GM12872 (cell line): ENCODE measurements around the gene RB1.

Experiments
- TF ChIP-seq, protein P1 (sequence below): IDR thresholded peaks from 3 replicates; pipeline ENCODE4 v1.5.1; 2011; ENCODE audit warnings: low read depth, mild to moderate bottlenecking, low read length, moderate library complexity; ENCODE audit not compliant: insufficient read depth

RB1 gene

DNA sequence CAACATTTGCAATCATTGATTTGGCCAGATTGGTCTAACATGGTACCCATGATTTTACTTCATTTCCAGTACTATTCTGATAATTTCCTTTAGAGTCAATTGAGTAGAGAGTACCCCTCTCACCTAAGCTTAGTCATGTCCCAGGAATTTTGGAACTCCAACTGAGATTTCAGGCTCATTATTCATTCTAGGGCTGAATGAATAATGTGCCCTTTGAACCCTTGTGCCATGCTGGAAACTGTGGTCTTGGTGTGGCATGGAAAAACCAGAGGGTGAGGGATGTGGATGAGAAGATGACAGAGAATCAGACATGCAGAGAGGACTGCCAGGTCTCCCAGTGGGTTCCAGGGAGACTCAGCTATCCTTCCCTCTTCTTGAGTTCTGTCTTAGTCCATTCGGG, 40.4 kb upstream of the RB1 start:
- TF ChIP-seq, protein P1, sequence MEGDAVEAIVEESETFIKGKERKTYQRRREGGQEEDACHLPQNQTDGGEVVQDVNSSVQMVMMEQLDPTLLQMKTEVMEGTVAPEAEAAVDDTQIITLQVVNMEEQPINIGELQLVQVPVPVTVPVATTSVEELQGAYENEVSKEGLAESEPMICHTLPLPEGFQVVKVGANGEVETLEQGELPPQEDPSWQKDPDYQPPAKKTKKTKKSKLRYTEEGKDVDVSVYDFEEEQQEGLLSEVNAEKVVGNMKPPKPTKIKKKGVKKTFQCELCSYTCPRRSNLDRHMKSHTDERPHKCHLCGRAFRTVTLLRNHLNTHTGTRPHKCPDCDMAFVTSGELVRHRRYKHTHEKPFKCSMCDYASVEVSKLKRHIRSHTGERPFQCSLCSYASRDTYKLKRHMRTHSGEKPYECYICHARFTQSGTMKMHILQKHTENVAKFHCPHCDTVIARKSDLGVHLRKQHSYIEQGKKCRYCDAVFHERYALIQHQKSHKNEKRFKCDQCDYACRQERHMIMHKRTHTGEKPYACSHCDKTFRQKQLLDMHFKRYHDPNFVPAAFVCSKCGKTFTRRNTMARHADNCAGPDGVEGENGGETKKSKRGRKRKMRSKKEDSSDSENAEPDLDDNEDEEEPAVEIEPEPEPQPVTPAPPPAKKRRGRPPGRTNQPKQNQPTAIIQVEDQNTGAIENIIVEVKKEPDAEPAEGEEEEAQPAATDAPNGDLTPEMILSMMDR: no peak

DNA sequence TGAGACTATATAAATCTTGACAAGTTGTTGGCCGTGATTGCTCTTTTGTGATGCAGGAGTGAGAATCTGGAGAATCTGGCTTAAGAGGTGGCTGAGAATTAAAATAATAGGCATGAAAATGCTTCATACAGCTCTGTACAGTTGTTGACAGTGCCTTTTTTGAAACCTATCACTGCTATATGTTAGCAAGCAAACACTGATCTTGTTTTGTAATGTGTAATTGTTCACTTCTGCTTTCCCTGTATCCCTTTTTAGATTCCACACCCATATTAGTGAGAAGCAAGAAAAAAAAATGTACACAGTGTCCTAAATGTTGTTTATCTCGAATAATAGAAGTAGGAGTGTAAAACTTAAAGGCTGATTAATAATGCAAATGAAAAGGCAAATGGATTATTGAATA, 39.5 kb upstream of the RB1 start:
- TF ChIP-seq, protein P1: no peak

DNA sequence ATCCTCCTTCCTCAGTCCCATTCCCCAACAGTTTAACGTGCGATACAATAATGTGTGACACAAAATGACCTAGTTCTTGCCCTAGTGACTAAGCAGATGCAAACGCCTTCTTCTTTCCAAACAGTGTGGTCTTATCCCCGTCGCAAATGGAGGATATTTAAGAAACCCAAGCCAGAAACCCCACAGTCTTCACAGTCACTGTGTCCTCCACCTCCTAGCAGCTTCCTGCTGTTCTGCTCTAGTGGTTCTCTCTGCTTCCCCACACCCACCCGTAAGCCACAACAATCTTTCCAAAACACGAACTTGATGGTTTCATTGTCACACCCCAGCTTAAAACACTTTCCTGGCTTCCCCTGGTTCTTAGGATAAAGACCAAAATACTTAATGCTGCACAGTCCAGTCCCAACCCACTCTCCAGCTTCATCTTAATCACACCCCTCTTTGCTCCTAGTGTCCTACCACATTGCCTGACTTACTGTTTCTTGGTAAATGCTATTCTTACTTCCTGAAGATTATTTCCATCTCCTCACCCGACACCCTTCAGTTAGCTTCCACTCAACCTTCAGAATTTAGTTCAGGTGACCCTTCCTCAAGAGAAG, 38.2 kb upstream of the RB1 start:
- TF ChIP-seq, protein P1: no peak

DNA sequence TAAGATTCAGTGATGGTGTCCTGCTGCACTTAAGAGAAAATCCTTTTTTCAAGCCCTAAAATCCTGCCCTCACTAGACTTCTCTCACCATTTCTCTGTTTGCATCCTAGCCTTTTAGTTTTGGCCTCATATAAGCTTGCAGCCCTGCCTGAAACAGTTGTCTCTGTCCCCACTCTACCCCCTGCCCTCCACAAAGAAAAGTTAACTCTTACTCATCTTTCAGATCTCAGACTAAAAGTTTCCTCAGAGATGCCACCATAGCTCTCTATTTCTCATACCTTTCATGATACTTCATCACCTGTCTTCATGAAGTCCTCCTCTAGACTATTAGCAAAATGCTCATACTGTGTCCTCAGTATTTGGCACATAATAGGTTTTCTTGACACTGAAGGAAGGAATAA, 37.4 kb upstream of the RB1 start:
- TF ChIP-seq, protein P1: no peak

DNA sequence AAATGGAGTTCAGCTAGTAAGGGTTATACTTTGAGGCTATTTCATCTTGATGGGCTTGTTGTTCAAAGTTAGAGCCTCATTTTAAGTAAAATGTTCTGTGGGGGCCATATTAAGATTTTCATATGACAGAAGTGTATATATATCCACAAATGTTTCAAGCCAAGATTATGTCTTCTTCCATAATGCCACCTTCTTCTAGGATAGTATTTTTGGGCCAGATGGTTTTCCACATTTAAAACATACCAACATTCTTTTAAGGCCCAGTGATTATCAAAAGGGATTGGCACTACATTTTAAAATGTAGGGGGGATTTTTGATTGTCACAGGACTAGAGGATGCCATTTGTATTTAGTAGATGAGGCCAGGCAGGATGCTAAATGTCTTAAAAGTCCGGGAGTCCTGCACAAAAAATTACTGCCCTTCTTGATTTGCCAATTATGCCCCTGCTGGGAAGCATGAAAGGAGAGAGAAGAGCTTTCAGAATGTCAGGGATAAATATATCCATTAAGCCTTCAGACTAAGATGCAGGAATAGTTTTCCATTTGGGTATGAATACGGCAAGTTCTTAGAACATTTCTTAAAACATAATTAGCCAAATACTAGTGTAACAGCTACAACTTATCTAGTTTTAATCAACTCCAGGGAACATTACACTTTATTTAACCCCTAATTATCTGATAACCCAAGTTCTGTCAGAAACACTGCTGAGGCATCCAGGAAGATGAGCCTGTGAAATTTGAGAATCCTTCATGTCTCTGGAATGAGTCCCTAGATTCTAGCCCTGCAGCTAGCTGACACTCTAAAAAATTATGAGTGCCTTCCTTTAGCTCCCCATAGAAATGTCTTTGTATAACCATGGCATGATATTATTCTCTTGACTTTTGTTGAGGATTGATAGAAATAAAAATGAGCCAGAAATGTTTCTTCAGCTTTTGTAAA, 36.6 kb upstream of the RB1 start:
- TF ChIP-seq, protein P1: no peak

DNA sequence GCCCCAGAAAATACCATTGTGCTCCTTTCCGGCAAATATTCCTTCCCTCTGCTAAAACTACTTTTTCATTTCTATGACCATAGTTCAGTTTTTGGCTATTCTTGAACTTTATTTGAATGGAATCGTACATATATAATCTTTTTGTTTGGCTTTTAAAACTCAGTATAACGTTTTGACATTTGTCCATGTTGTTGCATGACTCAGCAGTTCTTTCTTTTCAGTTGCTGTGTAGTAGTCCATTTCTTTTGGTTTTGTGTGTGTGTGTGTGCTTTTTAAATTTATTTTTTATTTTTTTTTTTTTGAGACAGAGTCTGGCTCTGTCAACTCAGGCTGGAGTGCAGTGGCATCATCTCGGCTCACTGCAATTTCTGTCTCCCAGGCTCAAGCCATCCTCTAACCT, 35.5 kb upstream of the RB1 start:
- TF ChIP-seq, protein P1: no peak

DNA sequence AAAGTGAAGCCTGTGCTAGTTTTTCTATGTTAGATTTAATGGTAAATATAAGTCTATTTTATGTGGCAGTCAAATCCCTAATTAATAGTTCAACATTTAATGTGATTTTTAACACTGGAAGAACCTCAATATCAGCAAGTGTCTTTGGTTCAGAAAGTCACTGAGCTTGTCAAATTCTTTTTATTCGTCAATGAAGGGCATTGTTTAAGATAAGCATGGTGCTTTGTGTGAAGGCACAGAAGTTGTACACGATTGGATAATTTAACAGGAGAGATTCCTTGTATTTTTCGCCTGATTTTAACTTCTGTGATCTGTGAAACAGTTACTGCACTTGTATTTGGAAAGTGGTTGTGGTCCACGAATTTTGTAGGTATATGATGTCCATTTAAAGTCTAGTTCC, 30.2 kb upstream of the RB1 start:
- TF ChIP-seq, protein P1: no peak
